HL-60/S4 treated with retinoic acid at 250 ng/mL for 4 days and 3 days (cell line): ENCODE measurements around the gene ADGRL1.

Experiments used
- in situ Hi-C: fragments of 300-500 bp; cut with MboI; formaldehyde crosslinking; loops from 2 replicates; pipeline ENCODE4 v1.7.0; 2022; ENCODE audit warnings: low sequenced_read_pairs

ADGRL1 gene

DNA sequence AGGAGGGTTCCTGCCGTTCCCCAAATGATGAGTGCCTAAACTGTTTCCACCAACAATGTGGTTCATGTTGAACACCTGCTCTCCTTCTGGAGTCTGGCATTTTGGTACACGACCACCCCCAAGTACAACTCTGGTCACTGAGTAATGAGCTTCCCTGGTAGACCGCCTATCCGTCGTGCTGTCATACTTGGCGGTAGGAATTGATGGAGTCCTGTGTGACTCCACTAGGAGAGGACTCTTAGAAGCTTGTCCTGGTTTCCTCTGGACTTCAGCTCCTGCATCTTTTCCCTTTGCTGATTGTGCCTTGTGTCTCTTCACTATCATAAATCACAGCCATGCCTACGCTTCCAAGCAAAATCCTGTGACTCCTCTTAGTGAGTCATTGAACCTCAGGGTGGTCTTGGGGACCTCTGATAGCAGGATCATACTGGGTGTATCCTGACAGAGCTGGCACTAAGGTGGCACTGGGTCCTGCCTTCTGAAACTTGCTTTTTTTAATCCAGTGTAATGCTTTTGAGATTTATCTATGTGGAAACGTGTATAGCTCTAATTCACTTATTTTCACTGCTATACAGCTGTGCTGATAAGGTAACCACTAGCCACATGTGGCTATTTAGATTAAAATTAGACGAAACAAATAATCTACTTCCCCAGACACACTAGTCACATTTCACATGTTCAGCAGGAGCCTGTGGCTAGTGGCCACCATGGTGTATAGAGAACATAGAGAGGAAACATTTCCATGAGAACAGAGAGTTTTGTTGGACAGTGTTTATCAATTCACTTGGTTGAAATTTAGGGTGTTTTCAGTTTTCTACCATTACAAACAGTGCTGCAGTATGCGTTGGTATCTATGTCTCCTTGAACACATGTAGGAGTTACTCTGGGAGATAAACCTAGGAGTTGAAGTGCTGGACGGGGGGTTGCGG is 63.4 kb downstream of the ADGRL1 start:
- in situ Hi-C loops: no loop called here

DNA sequence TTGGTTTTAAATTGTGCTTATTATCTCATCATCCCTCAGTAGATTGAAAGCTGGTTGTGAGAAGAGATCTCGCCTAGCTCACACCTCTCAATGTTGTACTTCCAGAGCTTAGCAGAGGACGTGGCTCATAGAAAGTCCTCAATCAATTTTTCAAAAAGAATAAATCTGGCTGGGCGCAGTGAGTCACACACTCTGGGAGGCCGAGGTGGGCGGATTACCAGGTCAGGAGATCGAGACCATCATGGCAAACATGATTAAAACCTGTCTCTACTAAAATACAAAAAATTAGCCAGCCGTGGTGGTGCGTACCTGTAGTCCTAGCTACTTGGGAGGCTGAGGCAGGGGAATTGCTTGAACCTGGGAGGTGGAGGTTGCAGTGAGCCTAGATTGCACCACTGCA is 64.9 kb downstream of the ADGRL1 start:
- in situ Hi-C loops: no loop called here

DNA sequence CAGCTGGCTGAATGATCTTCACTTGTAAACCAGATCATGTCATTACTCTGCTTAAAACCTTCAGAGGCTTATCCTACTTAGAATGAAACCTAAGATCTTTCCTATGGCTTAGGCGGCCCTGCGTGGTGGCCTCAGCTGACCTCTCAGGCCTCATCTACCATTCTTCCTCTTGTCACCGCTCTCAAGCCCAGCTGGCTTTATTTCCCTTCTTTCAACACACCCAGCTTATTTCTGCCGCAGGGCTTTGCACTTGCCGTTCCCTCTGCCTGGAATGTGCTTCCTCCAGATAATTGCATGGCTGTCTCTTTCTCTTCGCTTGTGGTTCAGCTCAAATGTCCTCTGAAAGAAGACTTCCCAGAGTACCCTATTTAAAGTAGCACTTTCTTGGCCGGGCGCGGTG is 66.0 kb downstream of the ADGRL1 start:
- in situ Hi-C loops: no loop called here

DNA sequence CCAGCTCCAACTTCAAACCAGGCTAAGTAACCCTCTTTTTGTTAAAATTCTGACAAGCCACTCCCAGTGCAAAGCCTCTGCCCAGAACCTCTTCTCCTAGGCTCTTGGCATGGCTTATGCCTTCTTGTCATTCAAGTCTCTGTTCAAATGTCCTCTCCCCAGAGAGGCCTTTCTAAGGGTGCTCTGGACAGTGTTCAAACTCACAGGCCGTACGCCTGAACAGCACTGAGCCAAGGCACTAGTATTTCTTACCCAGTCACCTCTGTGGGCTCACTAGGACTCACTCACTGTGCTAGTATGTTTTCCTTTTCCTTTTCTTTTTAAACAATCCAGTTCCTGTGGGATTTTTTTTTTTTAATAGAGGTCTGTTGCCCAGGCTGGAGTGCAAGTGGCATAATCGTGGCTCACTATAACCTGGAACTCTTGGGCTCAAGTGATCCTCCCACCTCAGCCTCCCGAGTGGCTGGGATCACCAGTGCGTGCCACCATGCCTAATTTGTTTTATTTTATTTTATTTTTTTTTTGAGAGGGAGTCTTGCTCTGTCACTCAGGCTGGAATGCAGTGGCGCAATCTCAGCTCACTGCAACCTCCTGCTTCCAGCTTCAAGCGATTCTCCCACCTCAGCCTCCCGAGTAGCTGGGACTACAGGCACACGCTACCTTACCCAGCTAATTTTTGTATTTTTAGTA is 67.2 kb downstream of the ADGRL1 start:
- in situ Hi-C loops: no loop called here

DNA sequence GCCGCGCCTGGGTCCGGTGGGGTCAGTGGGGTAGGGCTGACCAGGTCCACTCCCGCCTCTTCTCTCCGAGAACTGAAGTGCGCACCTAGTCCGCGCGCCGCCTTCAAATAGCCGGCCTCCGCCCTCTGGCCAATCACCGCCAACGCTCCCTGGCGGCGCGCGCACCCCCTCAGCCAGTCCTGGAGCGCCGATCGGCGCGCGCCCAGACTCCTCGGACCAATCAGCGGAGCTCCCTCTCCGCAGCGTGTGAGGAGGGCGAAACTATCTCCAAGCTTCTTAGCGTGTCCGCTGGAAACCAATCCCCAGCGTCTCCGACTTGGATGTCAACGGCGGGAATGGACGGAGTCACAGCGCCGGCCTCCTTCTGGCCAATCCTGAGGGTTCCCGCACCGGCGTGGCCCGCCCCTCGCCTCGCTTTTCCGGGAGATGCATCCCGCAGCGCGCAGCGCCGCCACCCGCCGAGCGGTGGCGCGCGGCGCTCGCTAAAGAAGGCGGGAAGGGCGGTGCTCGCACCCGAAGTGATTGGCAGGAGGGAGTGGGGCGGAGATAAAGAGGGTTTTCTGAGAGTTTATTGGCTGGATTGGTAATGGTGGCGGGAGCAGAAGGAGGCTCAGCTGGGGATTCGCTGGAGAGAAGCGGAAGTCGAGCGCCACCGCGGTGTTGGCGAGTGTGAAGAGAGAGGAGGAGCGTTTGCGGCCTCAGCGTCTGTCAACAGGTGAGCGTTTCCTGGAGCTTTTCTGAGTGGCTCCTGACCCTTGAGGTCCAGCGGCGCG is 69.3 kb downstream of the ADGRL1 start, which contains the start of gene ASF1B:
Gene ASF1B, minus strand, starts transcription at position 81 of the 773 bp plus-strand sequence. CDS start 133 bp downstream, outside the sequence.
- in situ Hi-C loops: no loop called here

DNA sequence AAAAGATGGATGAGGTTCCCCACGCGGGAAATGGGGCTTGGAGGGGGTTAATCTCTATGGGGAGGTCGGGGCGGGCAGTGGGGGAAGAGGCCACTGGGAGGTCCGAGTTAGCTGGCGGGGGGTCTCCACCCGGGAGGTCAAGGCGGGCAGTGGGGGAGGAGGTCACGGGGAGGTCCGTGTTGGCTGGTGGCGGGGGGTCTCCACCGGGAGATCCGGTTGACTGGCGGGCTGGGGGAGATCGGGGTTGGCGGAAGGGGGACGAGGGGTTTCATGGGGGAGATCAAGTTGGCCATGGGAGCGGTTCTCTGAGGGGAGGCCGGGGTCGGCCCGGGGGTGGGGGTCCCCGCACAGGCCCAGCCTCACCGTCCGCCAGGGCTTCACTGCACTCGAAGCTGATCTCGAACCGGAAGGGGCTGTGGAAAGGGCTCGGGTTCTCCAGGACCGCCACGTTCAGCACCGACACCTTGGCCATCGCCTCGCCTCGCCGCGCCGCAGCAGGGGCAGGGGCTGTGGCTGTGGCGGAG is 69.9 kb downstream of the ADGRL1 start:
- in situ Hi-C loops: no loop called here

DNA sequence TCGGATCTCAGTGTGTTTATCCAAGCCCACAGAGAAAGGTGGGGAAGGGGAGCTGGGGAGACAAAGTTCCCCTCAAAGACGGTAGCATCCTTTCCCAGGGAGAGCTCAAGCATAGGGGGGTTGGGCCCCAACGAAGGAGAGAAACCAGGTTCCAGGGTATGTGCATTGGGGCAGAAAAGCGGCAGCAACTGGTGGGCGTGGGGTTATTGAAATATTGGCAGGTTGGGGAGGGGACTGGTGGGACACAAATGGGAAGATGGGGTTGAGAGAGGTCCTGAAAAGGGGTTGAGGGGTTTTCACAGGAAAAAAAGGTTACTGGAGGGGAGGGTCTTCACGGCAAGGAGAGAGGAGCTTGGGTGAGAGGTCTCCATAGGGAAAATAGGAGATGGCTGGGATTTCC is 70.6 kb downstream of the ADGRL1 start:
- in situ Hi-C loops: no loop called here

DNA sequence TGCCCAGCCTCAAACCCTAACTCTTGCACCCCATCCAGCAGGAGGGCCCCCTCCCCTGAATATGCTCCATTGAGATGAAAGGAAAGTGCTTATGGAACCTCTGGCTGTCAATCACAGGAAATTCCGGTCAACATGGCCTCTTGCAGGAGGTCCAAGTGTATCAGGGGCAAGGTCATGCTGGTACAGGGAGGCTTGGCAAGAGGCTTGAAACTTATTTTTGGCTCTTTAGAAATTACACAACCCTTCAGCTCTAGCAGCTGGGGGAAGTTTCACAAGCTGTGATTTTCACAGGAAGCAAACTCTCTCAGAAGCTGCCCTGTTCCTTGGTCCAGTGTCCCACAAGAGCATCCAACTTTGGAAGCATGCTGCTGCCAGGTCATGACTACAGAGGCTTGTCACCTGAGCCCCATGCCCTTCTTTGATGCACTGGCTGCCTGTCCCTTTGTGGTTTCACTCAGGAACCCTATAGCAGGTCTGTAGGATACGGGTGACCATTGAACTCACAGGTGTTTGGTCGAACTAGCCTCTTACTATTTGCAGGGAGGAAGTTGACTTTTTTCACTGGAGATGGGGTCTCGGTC is 78.0 kb downstream of the ADGRL1 start:
- in situ Hi-C loops: no loop called here

DNA sequence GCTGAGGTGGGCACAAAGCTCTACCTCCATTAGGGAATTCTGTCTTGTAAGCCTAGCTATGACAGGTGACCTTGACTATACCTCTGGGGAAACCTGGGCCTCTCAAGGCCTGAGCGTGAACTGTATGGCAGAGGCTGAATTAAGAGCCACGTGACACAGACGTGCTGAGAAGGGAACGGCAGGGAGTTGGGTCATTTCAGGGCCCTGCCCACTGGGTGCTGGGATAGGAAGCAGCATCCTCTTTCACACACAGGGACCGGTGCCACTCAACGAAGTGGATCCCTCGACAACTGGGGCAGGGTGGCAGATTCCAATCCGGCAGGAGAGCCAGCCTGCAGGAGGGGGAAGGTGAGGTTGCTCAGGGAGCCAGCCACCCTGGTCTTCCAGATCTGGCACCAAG is 78.8 kb downstream of the ADGRL1 start:
- in situ Hi-C loops: no loop called here

DNA sequence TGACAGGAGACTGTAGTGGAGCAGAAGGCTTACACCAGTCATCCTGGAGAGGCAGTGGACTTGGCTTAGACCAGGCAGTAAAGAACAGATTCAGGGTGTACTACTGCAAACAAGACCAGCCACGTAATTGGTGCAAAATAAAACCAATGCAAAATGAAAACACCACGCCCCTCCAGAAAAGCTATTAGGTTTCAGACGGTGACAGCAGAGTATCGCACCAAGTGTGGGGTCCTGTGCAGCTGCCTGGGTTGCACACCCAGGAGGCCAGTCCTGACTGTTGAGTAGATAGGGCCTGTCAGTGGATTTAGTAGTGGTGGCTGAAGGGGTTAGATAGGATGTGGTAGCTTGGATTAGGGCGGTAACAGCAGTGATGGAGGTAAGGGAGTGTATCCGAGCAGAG is 83.0 kb downstream of the ADGRL1 start:
- in situ Hi-C loops: no loop called here

DNA sequence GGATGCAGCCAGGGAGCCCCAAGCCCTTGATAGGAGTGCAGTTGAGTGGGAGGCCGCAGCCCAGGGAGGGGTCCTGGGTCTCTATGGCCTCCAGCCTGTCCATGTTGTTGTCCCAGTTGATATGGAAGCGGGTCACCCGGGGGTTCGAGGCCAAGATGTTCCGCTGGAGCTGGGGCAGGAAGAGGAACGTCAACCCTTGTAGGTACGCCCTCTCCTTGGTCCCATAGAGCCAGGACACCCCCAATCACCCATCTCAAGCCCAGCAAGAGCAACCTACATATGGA is 85.5 kb downstream of the ADGRL1 start:
- in situ Hi-C loops: no loop called here

DNA sequence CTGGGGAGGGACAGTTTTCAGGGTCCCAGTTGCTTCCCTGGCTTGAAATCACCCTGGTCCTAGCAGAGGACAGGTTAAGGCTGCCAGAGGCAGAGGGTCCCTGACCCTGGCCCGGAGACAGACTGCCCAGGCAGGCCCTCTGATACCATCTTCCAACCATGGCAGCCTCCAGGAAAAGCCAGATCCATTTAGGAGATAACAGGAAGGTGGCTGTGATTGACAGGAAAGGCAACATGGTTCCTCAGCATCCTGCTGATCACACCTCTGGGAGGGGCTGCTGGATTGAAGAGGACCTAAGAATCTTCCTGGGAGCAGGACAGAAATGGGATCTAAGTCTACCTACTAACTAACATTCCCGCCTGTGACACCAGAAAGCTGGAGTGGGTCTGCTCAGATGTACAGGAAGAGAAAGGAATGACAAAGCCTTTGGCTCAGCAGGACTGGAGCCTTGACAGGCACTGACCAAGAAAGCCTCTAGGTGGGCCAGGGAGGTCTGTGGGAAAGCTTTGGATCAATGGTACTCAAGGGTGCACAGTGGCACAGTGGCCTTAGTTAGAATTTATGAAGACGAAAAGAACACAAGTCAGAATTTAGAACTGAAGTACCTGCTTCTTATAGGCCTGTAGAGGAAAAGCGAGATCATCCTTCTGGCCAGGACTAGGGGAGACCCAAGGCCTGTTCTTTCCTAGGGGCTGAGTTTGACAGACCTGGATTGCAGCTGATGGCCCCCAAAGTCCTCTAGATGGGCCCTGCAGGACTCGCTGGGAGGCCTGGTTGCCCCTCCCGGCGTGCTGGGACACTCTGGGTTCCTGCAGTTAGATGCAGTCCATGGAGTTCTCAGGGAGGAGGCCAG is 86.1 kb downstream of the ADGRL1 start:
- in situ Hi-C loops: no loop called here

DNA sequence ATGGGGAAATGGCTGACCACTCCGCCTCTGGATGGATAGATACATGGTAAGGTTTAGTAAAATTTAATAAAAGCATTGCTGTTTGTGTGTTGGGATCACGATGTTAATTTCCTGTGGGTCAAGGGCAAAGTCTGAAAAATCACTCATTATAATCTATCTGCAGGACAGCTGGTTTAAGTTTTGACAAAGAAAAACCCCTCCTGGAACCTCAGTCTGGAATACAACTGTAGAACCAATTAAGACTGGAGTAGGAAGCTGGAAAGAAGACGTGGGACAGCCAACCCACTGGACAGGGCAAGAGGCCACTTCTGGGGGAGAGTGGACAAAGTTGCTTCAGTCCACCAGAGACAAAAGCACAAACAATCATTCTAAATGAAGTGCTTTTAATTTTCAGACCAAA is 86.8 kb downstream of the ADGRL1 start:
- in situ Hi-C loops: no loop called here

DNA sequence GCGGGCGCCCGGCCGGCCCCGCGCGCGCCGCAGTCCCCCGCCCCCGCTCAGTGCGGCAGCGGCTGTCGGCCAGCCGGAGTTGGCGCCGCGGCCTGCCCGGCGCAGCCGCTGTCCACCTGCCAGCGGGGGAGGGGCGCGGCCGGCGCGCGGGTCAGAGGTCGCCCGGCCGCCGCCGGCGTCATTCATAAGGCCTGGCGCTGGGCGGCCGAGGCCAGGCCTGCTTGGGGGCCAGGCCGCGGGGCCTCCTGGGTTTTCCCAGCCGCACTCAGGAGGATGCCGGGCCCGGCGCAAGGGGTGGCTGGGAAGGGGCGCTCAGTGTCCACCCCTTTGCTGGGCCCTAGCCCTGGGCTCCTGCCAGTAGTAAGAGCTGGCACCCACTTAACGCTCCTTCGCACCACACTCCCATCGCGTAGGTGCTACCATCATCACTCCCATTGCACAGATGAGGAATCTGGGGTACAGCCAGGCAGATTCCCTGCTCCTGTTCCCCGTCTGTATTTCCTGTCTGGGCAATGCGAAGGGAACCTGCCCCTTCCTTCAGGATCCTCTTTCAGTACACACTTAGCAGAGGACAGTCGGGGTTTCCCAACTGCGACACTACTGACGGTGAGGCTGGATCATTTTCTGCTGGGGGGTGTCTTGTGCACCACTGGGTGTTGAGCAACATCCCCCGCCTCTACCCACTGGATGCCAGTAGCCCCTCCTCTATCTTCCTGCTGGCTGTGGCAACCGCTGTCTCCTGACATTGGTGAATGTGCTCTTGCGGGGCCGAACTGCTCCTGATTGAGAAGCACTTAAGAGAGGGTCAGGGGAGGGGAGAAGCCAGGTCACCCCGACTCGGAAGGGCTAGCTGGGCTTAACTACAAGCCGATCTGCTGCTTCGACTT is 87.6 kb downstream of the ADGRL1 start:
- in situ Hi-C loops: no loop called here

DNA sequence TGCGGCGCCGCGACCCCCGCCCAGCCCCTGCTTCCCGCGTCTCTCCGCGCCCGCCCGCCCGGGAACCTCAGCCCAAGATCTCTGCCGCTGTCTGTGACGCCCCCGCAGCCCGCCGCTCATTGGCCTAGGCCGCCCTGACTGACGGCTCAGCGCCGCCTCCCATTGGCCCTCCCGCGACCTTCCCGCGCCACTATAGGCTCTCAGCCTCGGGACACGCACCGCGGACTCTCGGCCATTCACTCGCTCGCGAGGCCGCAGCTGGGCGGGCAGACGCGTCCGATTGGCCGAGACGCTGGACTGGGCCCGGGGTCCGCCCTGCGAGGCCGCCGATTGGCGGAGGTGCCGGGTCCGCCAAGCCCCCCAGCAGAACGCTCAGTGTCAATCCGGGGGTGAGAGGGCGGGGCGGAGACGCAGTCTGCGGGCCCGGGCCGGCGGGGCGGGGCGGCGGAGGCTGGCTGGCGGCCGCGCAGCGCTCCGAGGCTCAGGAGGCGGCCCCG is 88.3 kb downstream of the ADGRL1 start, which contains the start of gene PRKACA:
Gene PRKACA, minus strand, starts transcription at position 95 of the 497 bp plus-strand sequence. CDS start 215 bp downstream, outside the sequence.
- in situ Hi-C loops: no loop called here

DNA sequence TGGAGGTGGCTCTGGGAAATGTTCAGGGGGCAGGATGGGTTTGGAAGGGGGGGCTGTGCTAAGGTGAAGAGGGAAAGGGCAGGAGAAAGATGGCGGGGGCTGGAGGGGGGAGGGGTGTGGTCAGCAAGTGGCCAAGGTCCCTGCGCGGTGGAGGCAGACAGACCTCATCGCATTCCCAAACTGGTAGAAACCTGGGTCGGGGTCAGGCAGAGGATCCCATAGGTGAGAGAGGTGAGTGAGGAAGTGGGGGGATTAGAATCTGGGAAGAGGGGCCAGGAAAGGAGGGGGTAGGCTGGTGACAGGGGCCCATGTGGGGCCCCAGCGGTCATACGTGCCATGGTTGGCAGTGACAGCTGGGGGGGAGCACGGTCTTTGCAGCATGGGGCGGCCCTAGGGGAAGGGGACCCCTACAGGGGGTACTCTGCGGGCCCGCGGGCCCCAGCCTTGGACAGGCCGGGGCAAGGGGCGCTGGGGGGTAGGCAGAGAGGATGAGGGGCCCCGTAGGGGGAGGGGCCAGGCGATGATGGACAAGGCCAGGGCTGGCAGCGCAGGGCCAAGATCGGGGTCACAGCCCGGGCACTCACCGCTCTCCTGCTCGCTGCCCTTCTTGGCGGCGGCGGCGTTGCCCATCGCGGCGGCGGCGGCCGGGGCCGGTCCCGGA is 88.9 kb downstream of the ADGRL1 start:
- in situ Hi-C loops: no loop called here

DNA sequence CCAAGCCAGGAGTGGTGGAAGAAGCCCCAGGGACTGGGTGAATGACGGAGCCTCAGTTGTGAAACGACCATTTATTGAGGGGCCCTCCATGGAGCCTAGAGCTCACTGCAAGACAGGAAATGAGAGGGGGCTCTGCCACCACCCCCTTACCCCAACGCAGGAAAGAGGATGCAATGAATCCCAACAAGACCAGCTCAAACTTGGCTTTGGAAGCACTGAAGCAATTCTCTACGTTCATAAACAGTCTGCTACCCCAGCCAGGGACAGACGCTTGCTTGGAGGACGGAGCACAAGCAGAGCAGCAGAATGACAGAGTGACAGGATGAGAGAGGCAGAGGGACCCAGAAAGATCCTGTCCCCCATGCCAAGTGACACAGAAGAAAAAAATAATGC is 89.4 kb downstream of the ADGRL1 start:
- in situ Hi-C loops: no loop called here

DNA sequence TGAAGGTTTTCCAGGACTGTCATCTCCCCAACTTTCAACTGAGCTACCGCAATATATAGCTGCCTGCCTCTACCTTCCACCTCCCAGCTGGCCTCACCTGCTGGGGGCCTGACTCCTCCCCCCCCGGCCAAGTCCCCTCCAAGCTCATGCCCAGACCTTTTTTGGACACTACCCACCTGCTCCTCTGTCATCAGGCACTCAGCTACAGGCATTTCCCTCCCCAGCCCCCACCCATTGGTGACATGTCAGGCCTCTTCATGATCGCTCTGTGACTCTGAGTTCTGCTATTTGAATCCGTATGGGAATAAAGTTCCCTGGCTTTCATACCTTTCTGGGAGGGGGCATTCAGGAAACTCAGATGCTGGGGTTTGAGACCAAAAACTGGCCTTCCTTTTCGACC is 90.2 kb downstream of the ADGRL1 start:
- in situ Hi-C loops: no loop called here
